GM18858 (cell line): ENCODE results near the gene EIF2A.

Experiments used
- ATAC-seq: cut with Tn5 transposase; IDR thresholded peaks from one replicate; pipeline ENCODE4 v1.9.1; 2021; ENCODE audit not compliant: unreplicated experiment

EIF2A gene

GRCh38 chr3:150543128-150543527 is 3.5 kb upstream of the EIF2A start:
- no peak for ATAC-seq

GRCh38 chr3:150543531-150543930 is 3.1 kb upstream of the EIF2A start:
- no peak for ATAC-seq

GRCh38 chr3:150544041-150544440 is 2.5 kb upstream of the EIF2A start:
- ATAC-seq = no peak

GRCh38 chr3:150544726-150545125 is 1.9 kb upstream of the EIF2A start:
- no peak for ATAC-seq

- ATAC-seq = no peak
Measured at GRCh38 chr3:150545419-150546225, 965 bp upstream of the EIF2A start.

- ATAC-seq = no peak
Measured at GRCh38 chr3:150547045-150547741, 606 bp downstream of the EIF2A start.

GRCh38 chr3:150555859-150556436 is 9.4 kb downstream of the EIF2A start:
- ATAC-seq = no peak

- no peak for ATAC-seq
Measured at GRCh38 chr3:150556792-150557191, 10.2 kb downstream of the EIF2A start.

- ATAC-seq = no peak
Measured at GRCh38 chr3:150557725-150558124, 11.1 kb downstream of the EIF2A start.

GRCh38 chr3:150564243-150564642 is 17.7 kb downstream of the EIF2A start:
- ATAC-seq = no peak

- ATAC-seq = no peak
Measured at GRCh38 chr3:150567328-150567727, 20.7 kb downstream of the EIF2A start.

- ATAC-seq = no peak
Measured at GRCh38 chr3:150577855-150578254, 31.3 kb downstream of the EIF2A start.

- ATAC-seq = no peak
Measured at GRCh38 chr3:150581174-150581573, 34.6 kb downstream of the EIF2A start.

GRCh38 chr3:150582620-150583019 is 36.0 kb downstream of the EIF2A start:
- ATAC-seq = peak; percentile 60

- peak; percentile 72 for ATAC-seq
Measured at GRCh38 chr3:150583028-150583427, 36.4 kb downstream of the EIF2A start.

- ATAC-seq = no peak
Measured at GRCh38 chr3:150588027-150588830, 41.6 kb downstream of the EIF2A start.

- no peak for ATAC-seq
Measured at GRCh38 chr3:150589759-150590158, 43.2 kb downstream of the EIF2A start.

- no peak for ATAC-seq
Measured at GRCh38 chr3:150594150-150594549, 47.6 kb downstream of the EIF2A start.

- ATAC-seq = no peak
Measured at GRCh38 chr3:150597646-150598045, 51.1 kb downstream of the EIF2A start.

- peak; percentile 28 for ATAC-seq
Measured at GRCh38 chr3:150599611-150600297, 53.2 kb downstream of the EIF2A start.
